Adrenal gland (tissue), 12 donors: ENCODE data around the gene FLT3LG. TPM values are rescaled to one million over a fixed set of nuclear protein-coding genes. Genes with fewer than 3 reads are reported as not detected.

Experiments
- DNase-seq, 7 donors: peaks; one replicate each; pipeline ENCODE4 v3.0.0-alpha.2; 2019 to 2020
- H3K27ac ChIP-seq, 5 donors: fragments of 200-600 bp; sonication (generic) in 4 of 5; 1 replicate in 3 of 5; 2 replicates in 2 of 5; pipeline versions ENCODE4 v1.5.1 to v1.8.0; 2016 to 2020; ENCODE audit warnings: mild to moderate bottlenecking in 1 of 5
- H3K27me3 ChIP-seq: fragments of 200-600 bp; 2 replicates; pipeline ENCODE4 v1.8.0; 2021
- H3K36me3 ChIP-seq, 2 donors: fragments of 200-600 bp; replicated peaks in 1 of 2; 1 replicate in 1 of 2; 2 replicates in 1 of 2; pipeline versions ENCODE4 v1.5.1 to v1.8.0; 2018 to 2022
- H3K4me1 ChIP-seq, 2 donors: fragments of 200-600 bp; replicated peaks in 1 of 2; 1 replicate in 1 of 2; 2 replicates in 1 of 2; pipeline versions ENCODE4 v1.5.1 to v1.8.0; 2018 to 2021
- H3K4me3 ChIP-seq, 4 donors: fragments of 200-600 bp; sonication (generic) in 3 of 4; one replicate each; pipeline ENCODE4 v1.5.1; 2016 to 2018
- H3K9me3 ChIP-seq, 3 donors: fragments of 200-600 bp; sonication (generic) in 1 of 3; replicated peaks in 1 of 3; 1 replicate in 2 of 3; 2 replicates in 1 of 3; pipeline versions ENCODE4 v1.5.1 to v1.8.0; 2016 to 2021
- POLR2A ChIP-seq, 2 donors: fragments of 450-650 bp; IDR thresholded peaks; one replicate each; pipeline ENCODE4 v1.6.1; 2017; ENCODE audit warnings: antibody characterized with exemption in 2 of 2, mild to moderate bottlenecking in 2 of 2, moderate library complexity in 1 of 2
- WGBS, 4 donors: extraction: QIAGEN DNeasy Blood & Tissue Kit in 2 of 4; methylation state at CpG; one replicate each; pipeline versions ENCODE4 v1.1.5 to v1.1.7; 2013 to 2017; 5-methylcytosine and 5-hydroxymethylcytosine counted together
- intact Hi-C, 2 donors: fragments of 100-400 bp; cut with DNase I; formaldehyde crosslinking; loops; one replicate each; pipeline versions ENCODE4 v1.14.1 to v1.15.0; 2022 to 2023
- microRNA counts, 2 donors: library from miRNA; unstranded; fragments of <30 nt; microRNA quantifications; one replicate each; lab custom pipeline; 2016
- microRNA-seq, 3 donors: library from miRNA; unstranded; fragments of <30 nt; microRNA quantifications; one replicate each; pipeline ENCODE4, GENCODE V29; 2017 to 2020
- polyA plus RNA-seq, 3 donors: library from polyadenylated mRNA; stranded (reverse); fragments of 200-250 nt in 2 of 3; fragments of 350-450 nt in 1 of 3; fragmentation: Illumina TruSeq in 1 of 3; extraction: RNeasy Lipid Tissue Mini Kit (QIAGEN cat#74804) in 1 of 3; gene quantifications; one replicate each; pipeline ENCODE4 v1.2.3, GENCODE V29; 2013 to 2014
- small RNA-seq, 2 donors: library from RNA; depleted of rRNA; stranded (forward); fragments of <200 nt; gene quantifications; one replicate each; pipeline ENCODE3, GENCODE V24; 2016
- total RNA-seq, 9 donors: library from RNA; depleted of rRNA in 4 of 9; stranded (reverse); fragments of >200 nt in 4 of 9; fragments of 120-200 nt in 1 of 9; fragmentation: NEBNext Ultra II Directional in 1 of 9; extraction: Animal tissue kit (Norgen Biotek cat#: 25700) in 1 of 9; gene quantifications; one replicate each; pipeline versions ENCODE4 v1.1.0 to v1.2.4, GENCODE V29; 2013 to 2023
- TF ChIP-seq, protein P1 (sequence below), 6 experiments: fragments of 450-650 bp in 4 of 6; fragments of 200-600 bp in 2 of 6; sonication (generic) in 1 of 6; IDR thresholded peaks; 1 replicate in 5 of 6; 2 replicates in 1 of 6; pipeline versions ENCODE4 v1.5.1 to v1.8.0; 2016 to 2021; ENCODE audit warnings: antibody characterized with exemption in 6 of 6, mild to moderate bottlenecking in 2 of 6, moderate library complexity in 1 of 6
- donor health status: healthy with polysubstance abuse.
- donor health status: Bipolar disorder and iron deficiency.
- donor health status: DM: yes; HTN: yes; CAD: no.
- donor health status: DM: no; HTN: no; CAD: no.
- donor health status: DM: no; HTN: no; CAD: no.
- donor health status: DM: yes; HTN: yes; CAD: no.

FLT3LG gene
- total and polyA plus RNA-seq, 12 donors: 1.2 to 33.8 (median 8.7) TPM

DNA sequence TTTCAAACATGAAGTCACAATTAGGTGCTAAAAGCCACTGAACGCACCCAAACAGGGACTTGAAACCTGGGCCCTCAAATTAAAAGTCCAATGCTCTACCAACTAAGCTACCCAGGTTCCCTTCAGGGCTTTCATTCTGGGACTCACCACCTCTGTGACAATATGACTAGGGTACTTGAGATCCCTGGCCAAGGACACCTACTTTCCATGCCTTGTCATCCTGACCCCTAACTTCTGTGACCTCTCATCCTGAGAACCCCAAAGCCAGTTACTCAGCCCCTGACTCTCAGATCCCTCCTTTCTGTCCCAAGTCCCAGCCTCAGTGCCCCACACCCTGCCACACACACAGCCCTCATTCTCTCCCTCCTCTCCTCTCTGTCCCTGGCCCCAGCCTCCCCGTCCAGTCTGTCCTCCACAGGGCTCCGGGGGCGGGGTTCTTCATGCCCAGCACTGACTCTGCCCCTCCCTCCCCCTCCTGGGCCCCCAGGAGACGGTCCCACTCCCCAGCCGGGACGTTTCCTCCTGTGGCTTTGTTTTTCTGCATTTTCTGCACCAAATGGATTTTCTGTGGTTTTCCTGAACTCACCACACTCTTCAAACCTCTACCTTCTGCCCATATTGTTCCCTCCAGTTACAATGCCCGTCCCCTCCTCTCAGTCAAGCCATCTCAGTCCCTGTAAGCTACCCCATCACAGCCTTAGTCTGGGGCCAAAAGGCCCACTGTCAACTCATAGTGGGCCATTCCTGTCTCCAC is 60.8 kb downstream of the FLT3LG start:
- TF ChIP-seq, protein P1, sequence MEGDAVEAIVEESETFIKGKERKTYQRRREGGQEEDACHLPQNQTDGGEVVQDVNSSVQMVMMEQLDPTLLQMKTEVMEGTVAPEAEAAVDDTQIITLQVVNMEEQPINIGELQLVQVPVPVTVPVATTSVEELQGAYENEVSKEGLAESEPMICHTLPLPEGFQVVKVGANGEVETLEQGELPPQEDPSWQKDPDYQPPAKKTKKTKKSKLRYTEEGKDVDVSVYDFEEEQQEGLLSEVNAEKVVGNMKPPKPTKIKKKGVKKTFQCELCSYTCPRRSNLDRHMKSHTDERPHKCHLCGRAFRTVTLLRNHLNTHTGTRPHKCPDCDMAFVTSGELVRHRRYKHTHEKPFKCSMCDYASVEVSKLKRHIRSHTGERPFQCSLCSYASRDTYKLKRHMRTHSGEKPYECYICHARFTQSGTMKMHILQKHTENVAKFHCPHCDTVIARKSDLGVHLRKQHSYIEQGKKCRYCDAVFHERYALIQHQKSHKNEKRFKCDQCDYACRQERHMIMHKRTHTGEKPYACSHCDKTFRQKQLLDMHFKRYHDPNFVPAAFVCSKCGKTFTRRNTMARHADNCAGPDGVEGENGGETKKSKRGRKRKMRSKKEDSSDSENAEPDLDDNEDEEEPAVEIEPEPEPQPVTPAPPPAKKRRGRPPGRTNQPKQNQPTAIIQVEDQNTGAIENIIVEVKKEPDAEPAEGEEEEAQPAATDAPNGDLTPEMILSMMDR (IDR thresholded peaks at IDR 0.05): no peak
- no peak for TF ChIP-seq POLR2A (IDR thresholded peaks at IDR 0.05)
- H3K4me1 ChIP-seq: peaks cover 14 to 19% of the 10 kb centered on the region in 2 donors
- peak overlapping the region in 1 of 4 donors; percentile 54 for H3K4me3 ChIP-seq
- 50 to 64% (median 57%) methylated on average over 8 of the region's 8 CpGs for WGBS, 4 donors
- H3K27me3 ChIP-seq: no peaks in the 10 kb centered on the region
- H3K36me3 ChIP-seq: peaks cover 0 to 18% of the 10 kb centered on the region in 2 donors
- H3K27ac ChIP-seq: peak overlapping the region in 1 of 5 donors; percentile 13
- intact Hi-C loops: no loop called here
- no peaks in the 10 kb centered on the region for H3K9me3 ChIP-seq
- no peak for DNase-seq

MicroRNAs within 50 kb of the gene (microRNA counts, 767-probe panel; counts per million panel counts)
- 5,337 to 5,755 counts per million in 2 donors for microRNA hsa-miR-150-5p (lab: Ali Mortazavi, UCI)

Small RNA genes within 50 kb of the gene (microRNA-seq; reads per million reads assigned to microRNA genes)
- 244 to 1,378 (median 433) reads per million in 3 donors for gene MIR150

Small RNA genes within 50 kb of the gene (small RNA-seq; reads per million reads assigned to genes)
- gene COX6CP7 (0 reads per million in 2 donors), gene MIR150 (6.0 to 6.3 reads per million in 2 donors), gene SNORD32A (0 reads per million in 2 donors), gene SNORD33 (0 reads per million in 2 donors), gene SNORD34 (0 reads per million in 2 donors), gene SNORD35A (0 reads per million in 2 donors), gene SNORD35B (0 reads per million in 2 donors)

Other genes with a start within 250 kb of the FLT3LG start
- 1 to 10 TPM in 3 of 9 donors, under 1 TPM in 5, not detected in 1; 0.17 to 1.7 (median 0.71) TPM for gene SLC6A16, start 149.0 kb upstream of the FLT3LG start, total RNA-seq
- gene SLC6A16, start 149.0 kb upstream of the FLT3LG start, polyA plus RNA-seq: 1 to 10 TPM; 1.1 to 3.5 (median 2.6) TPM
- 10 to 100 TPM in 8 of 9 donors, under 1 TPM in 1; 0.61 to 26.1 (median 15.8) TPM for gene CD37, start 138.8 kb upstream of the FLT3LG start, total RNA-seq
- 10 to 100 TPM in 1 of 3 donors, 1 to 10 TPM in 2; 5.4 to 27.1 (median 8.9) TPM for gene CD37, start 138.8 kb upstream of the FLT3LG start, polyA plus RNA-seq
- 10 to 100 TPM in 8 of 9 donors, 1 to 10 TPM in 1; 5.4 to 42.8 (median 26.0) TPM for gene TEAD2, start 111.8 kb upstream of the FLT3LG start, total RNA-seq
- 10 to 100 TPM; 11.3 to 31.1 (median 28.7) TPM for gene TEAD2, start 111.8 kb upstream of the FLT3LG start, polyA plus RNA-seq
- gene DKKL1, start 110.3 kb upstream of the FLT3LG start, total RNA-seq: under 1 TPM in 4 of 9 donors, not detected in 5; 0.28 to 0.50 (median 0.43) TPM
- under 1 TPM in 2 of 3 donors, not detected in 1; 0.44 to 0.56 TPM for gene DKKL1, start 110.3 kb upstream of the FLT3LG start, polyA plus RNA-seq
- under 1 TPM in 2 of 9 donors, not detected in 7; 0.74 to 0.97 TPM for gene KASH5, start 86.0 kb upstream of the FLT3LG start, total RNA-seq
- not detected for gene KASH5, start 86.0 kb upstream of the FLT3LG start, polyA plus RNA-seq
- gene PTH2, start 50.8 kb upstream of the FLT3LG start, total RNA-seq: not detected
- not detected for gene PTH2, start 50.8 kb upstream of the FLT3LG start, polyA plus RNA-seq
- gene GFY, start 48.8 kb upstream of the FLT3LG start, total RNA-seq: not detected
- not detected for gene GFY, start 48.8 kb upstream of the FLT3LG start, polyA plus RNA-seq
- 1 to 10 TPM in 5 of 9 donors, under 1 TPM in 4; 0.06 to 9.6 (median 1.3) TPM for gene SLC17A7, start 32.7 kb upstream of the FLT3LG start, total RNA-seq
- 1 to 10 TPM in 2 of 3 donors, under 1 TPM in 1; 0.18 to 1.9 (median 1.0) TPM for gene SLC17A7, start 32.7 kb upstream of the FLT3LG start, polyA plus RNA-seq
- 100 to 1,000 TPM in 4 of 9 donors, 10 to 100 TPM in 5; 63.1 to 131 (median 87.2) TPM for gene PIH1D1, start 22.4 kb upstream of the FLT3LG start, total RNA-seq
- gene PIH1D1, start 22.4 kb upstream of the FLT3LG start, polyA plus RNA-seq: 100 to 1,000 TPM in 1 of 3 donors, 10 to 100 TPM in 2; 26.6 to 103 (median 72.3) TPM
- 10 to 100 TPM; 15.1 to 47.8 (median 29.1) TPM for gene ALDH16A1, start 21.0 kb upstream of the FLT3LG start, total RNA-seq
- 10 to 100 TPM in 2 of 3 donors, 1 to 10 TPM in 1; 3.6 to 95.5 (median 86.7) TPM for gene ALDH16A1, start 21.0 kb upstream of the FLT3LG start, polyA plus RNA-seq
- 1,000 to 10,000 TPM; 2,402 to 3,504 (median 2,570) TPM for gene RPL13A, start 13.4 kb downstream of the FLT3LG start, total RNA-seq
- 1,000 to 10,000 TPM; 1,750 to 2,828 (median 2,567) TPM for gene RPL13A, start 13.4 kb downstream of the FLT3LG start, polyA plus RNA-seq
- 1,000 to 10,000 TPM; 1,528 to 3,971 (median 2,257) TPM for gene RPS11, start 22.2 kb downstream of the FLT3LG start, total RNA-seq
- gene RPS11, start 22.2 kb downstream of the FLT3LG start, polyA plus RNA-seq: 1,000 to 10,000 TPM; 2,684 to 4,591 (median 2,733) TPM
- 100 to 1,000 TPM; 101 to 505 (median 351) TPM for gene FCGRT, start 38.4 kb downstream of the FLT3LG start, total RNA-seq
- 100 to 1,000 TPM in 2 of 3 donors, 10 to 100 TPM in 1; 90.2 to 253 (median 218) TPM for gene FCGRT, start 38.4 kb downstream of the FLT3LG start, polyA plus RNA-seq
- gene RCN3, start 53.8 kb downstream of the FLT3LG start, total RNA-seq: 10 to 100 TPM in 8 of 9 donors, 1 to 10 TPM in 1; 8.0 to 56.4 (median 33.1) TPM
- gene RCN3, start 53.8 kb downstream of the FLT3LG start, polyA plus RNA-seq: 100 to 1,000 TPM in 2 of 3 donors, 1 to 10 TPM in 1; 9.3 to 232 (median 120) TPM
- gene NOSIP, start 106.3 kb downstream of the FLT3LG start, total RNA-seq: 10 to 100 TPM; 53.3 to 98.2 (median 63.8) TPM
- 100 to 1,000 TPM in 2 of 3 donors, 10 to 100 TPM in 1; 35.0 to 159 (median 145) TPM for gene NOSIP, start 106.3 kb downstream of the FLT3LG start, polyA plus RNA-seq
- 1 to 10 TPM in 2 of 9 donors, under 1 TPM in 5, not detected in 2; 0.28 to 1.2 (median 0.87) TPM for gene PRRG2, start 107.1 kb downstream of the FLT3LG start, total RNA-seq
- 1 to 10 TPM in 1 of 3 donors, under 1 TPM in 2; 0.33 to 1.2 (median 0.71) TPM for gene PRRG2, start 107.1 kb downstream of the FLT3LG start, polyA plus RNA-seq
- gene PRR12, start 117.0 kb downstream of the FLT3LG start, total RNA-seq: 10 to 100 TPM in 8 of 9 donors, 1 to 10 TPM in 1; 2.9 to 39.3 (median 17.6) TPM
- 10 to 100 TPM in 1 of 3 donors, 1 to 10 TPM in 2; 4.2 to 49.8 (median 9.5) TPM for gene PRR12, start 117.0 kb downstream of the FLT3LG start, polyA plus RNA-seq
- gene RRAS, start 165.9 kb downstream of the FLT3LG start, total RNA-seq: 10 to 100 TPM in 8 of 9 donors, 1 to 10 TPM in 1; 6.8 to 77.9 (median 37.4) TPM
- 100 to 1,000 TPM in 2 of 3 donors, 10 to 100 TPM in 1; 21.9 to 180 (median 167) TPM for gene RRAS, start 165.9 kb downstream of the FLT3LG start, polyA plus RNA-seq
- 10 to 100 TPM in 8 of 9 donors, 1 to 10 TPM in 1; 4.2 to 81.3 (median 45.8) TPM for gene SCAF1, start 168.0 kb downstream of the FLT3LG start, total RNA-seq
- gene SCAF1, start 168.0 kb downstream of the FLT3LG start, polyA plus RNA-seq: 10 to 100 TPM in 2 of 3 donors, 1 to 10 TPM in 1; 7.9 to 67.7 (median 27.1) TPM
- 100 to 1,000 TPM in 2 of 9 donors, 10 to 100 TPM in 7; 33.7 to 108 (median 64.1) TPM for gene IRF3, start 191.6 kb downstream of the FLT3LG start, total RNA-seq
- gene IRF3, start 191.6 kb downstream of the FLT3LG start, polyA plus RNA-seq: 100 to 1,000 TPM in 2 of 3 donors, 10 to 100 TPM in 1; 23.2 to 328 (median 159) TPM
- 10 to 100 TPM in 4 of 9 donors, 1 to 10 TPM in 5; 3.3 to 16.3 (median 9.7) TPM for gene BCL2L12, start 191.7 kb downstream of the FLT3LG start, total RNA-seq
- 10 to 100 TPM in 2 of 3 donors, 1 to 10 TPM in 1; 3.5 to 15.4 (median 13.9) TPM for gene BCL2L12, start 191.7 kb downstream of the FLT3LG start, polyA plus RNA-seq
- 100 to 1,000 TPM in 8 of 9 donors, 10 to 100 TPM in 1; 80.4 to 262 (median 160) TPM for gene PRMT1, start 203.1 kb downstream of the FLT3LG start, total RNA-seq
- gene PRMT1, start 203.1 kb downstream of the FLT3LG start, polyA plus RNA-seq: 100 to 1,000 TPM; 158 to 198 (median 179) TPM
- gene ADM5, start 215.4 kb downstream of the FLT3LG start, total RNA-seq: 1 to 10 TPM in 1 of 9 donors, under 1 TPM in 8; 0.18 to 1.2 (median 0.55) TPM
- gene ADM5, start 215.4 kb downstream of the FLT3LG start, polyA plus RNA-seq: 1 to 10 TPM in 2 of 3 donors, not detected in 1; 1.9 to 2.0 TPM
- 1 to 10 TPM in 8 of 9 donors, not detected in 1; 2.4 to 9.4 (median 4.6) TPM for gene CPT1C, start 216.9 kb downstream of the FLT3LG start, total RNA-seq
- 10 to 100 TPM in 2 of 3 donors, 1 to 10 TPM in 1; 5.8 to 55.7 (median 14.1) TPM for gene CPT1C, start 216.9 kb downstream of the FLT3LG start, polyA plus RNA-seq